Activated naive CD4-positive, alpha-beta T cell treated with anti-CD3 and anti-CD28 coated beads for 36 hours (primary cell): Measurements from ENCODE around the gene ACAD9. TPM values are rescaled to one million over a fixed set of nuclear protein-coding genes. Genes with fewer than 3 reads are reported as not detected.
A peak's percentile ranks its signal among the peaks of the same experiment; 100 is the strongest.
"Not testable (repeated sequence)": the region's sequence is repeated elsewhere in the genome, so short reads cannot be mapped to it uniquely, and the experiment has no call there.

Source experiments
- CTCF ChIA-PET: fragments of 350-600 bp; sonication (Branson Sonifier 250); formaldehyde crosslinking; loops from one replicate; lab custom pipeline; 2021; ENCODE audit warnings: antibody characterized with exemption; lab: Charles Lee
- DNase-seq: peaks from one replicate; pipeline ENCODE4 v3.0.0-alpha.2; 2020
- H3K27ac Mint-ChIP-seq: one replicate; pipeline ENCODE4 v1.8.0; 2021; ENCODE audit warnings: mild to moderate bottlenecking, mixed read lengths
- H3K27me3 Mint-ChIP-seq: one replicate; pipeline ENCODE4 v1.8.0; 2021; ENCODE audit warnings: low read depth, mixed read lengths
- H3K36me3 Mint-ChIP-seq: one replicate; pipeline ENCODE4 v1.8.0; 2021; ENCODE audit warnings: low read depth, mixed read lengths
- H3K4me1 Mint-ChIP-seq: one replicate; pipeline ENCODE4 v1.8.0; 2021; ENCODE audit warnings: low read depth, mixed read lengths
- H3K4me3 Mint-ChIP-seq: one replicate; pipeline ENCODE4 v1.8.0; 2021; ENCODE audit warnings: mild to moderate bottlenecking, moderate library complexity, mixed read lengths
- H3K9me3 Mint-ChIP-seq: one replicate; pipeline ENCODE4 v1.8.0; 2021; ENCODE audit warnings: mixed read lengths
- intact Hi-C: fragments of 100-400 bp; cut with micrococcal nuclease; formaldehyde crosslinking; loops from one replicate; pipeline ENCODE4 v1.15.1; 2023
- total RNA-seq, 2 experiments: library from RNA; stranded (reverse); gene quantifications; one replicate each; pipeline ENCODE4 v1.2.3, GENCODE V29; 2021

The ACAD9 gene
- total RNA-seq = 10 to 100 TPM; 37.0 to 40.6 TPM

GRCh38 chr3:128879125-128879969 lies at the start of gene ACAD9:
Gene ACAD9, plus strand, starts transcription at chr3:128879620. Its CDS starts 72 bp downstream, at chr3:128879692.
- CTCF ChIA-PET = interaction anchor here (0.7 to 4.6 kb wide), 10 partner anchors 12 to 262 kb away, joined by 3 to 25 read pairs (median 4); no protein-coding TSS in a partner anchor
- intact Hi-C loops = loop anchor here (1.0 to 5.0 kb wide), 12 partner anchors 44 to 561 kb away; partner anchors contain the start of genes EFCC1, IFT122, RAB7A and RPN1
- DNase-seq = peak; percentile 96
- no peaks in the 10 kb centered on the region for H3K27me3 Mint-ChIP-seq
- peak within 1 kb of the TSS; percentile 90 for H3K27ac Mint-ChIP-seq
- H3K4me3 Mint-ChIP-seq = peak within 1 kb of the TSS; percentile 84
- H3K36me3 Mint-ChIP-seq = peaks cover 28% of the 10 kb centered on the region
- H3K9me3 Mint-ChIP-seq = no peaks in the 10 kb centered on the region
- peaks cover 67% of the 10 kb centered on the region for H3K4me1 Mint-ChIP-seq

GRCh38 chr3:128829925-128830625 lies 49.3 kb upstream of the ACAD9 start:
- H3K27me3 Mint-ChIP-seq, H3K9me3 Mint-ChIP-seq: not testable (repeated sequence)

GRCh38 chr3:128830762-128831161 lies 48.7 kb upstream of the ACAD9 start:
- H3K4me1 Mint-ChIP-seq, H3K9me3 Mint-ChIP-seq, H3K36me3 Mint-ChIP-seq, H3K27ac Mint-ChIP-seq, H3K4me3 Mint-ChIP-seq, intact Hi-C loops, DNase-seq, CTCF ChIA-PET, H3K27me3 Mint-ChIP-seq: not testable (repeated sequence)

More at GRCh38 chr3:128829925-128830625, 49.3 kb upstream of the ACAD9 start:
- DNase-seq, H3K36me3 Mint-ChIP-seq, intact Hi-C loops, CTCF ChIA-PET, H3K27ac Mint-ChIP-seq, H3K4me3 Mint-ChIP-seq, H3K4me1 Mint-ChIP-seq: not testable (repeated sequence)

GRCh38 chr3:128832979-128833378 lies 46.4 kb upstream of the ACAD9 start:
- intact Hi-C loops, H3K27me3 Mint-ChIP-seq, H3K4me1 Mint-ChIP-seq, H3K4me3 Mint-ChIP-seq, H3K36me3 Mint-ChIP-seq, H3K27ac Mint-ChIP-seq, H3K9me3 Mint-ChIP-seq, DNase-seq, CTCF ChIA-PET: not testable (repeated sequence)

GRCh38 chr3:128835096-128835495 lies 44.3 kb upstream of the ACAD9 start:
- Mint-ChIP-seq H3K4me1 (no peaks in the 10 kb centered on the region), H3K27me3 (no peaks in the 10 kb centered on the region)
- no peak for DNase-seq

GRCh38 chr3:128841926-128842920 lies 37.2 kb upstream of the ACAD9 start:
- H3K36me3 Mint-ChIP-seq = no peaks in the 10 kb centered on the region
- H3K27me3 Mint-ChIP-seq = no peaks in the 10 kb centered on the region
- H3K9me3 Mint-ChIP-seq = no peaks in the 10 kb centered on the region
- no peak for DNase-seq
- no peak overlapping the region for H3K27ac Mint-ChIP-seq
- no peak overlapping the region for H3K4me3 Mint-ChIP-seq
- intact Hi-C loops = no loop called here
- CTCF ChIA-PET = interaction anchor here (1.5 kb wide), 1 partner anchor 161 kb away, joined by 4 read pairs; no protein-coding TSS in a partner anchor
- peaks cover 17% of the 10 kb centered on the region for H3K4me1 Mint-ChIP-seq

More at GRCh38 chr3:128835096-128835495, 44.3 kb upstream of the ACAD9 start:
- no peak overlapping the region for H3K4me3 Mint-ChIP-seq
- H3K9me3 Mint-ChIP-seq = no peaks in the 10 kb centered on the region
- no peak overlapping the region for H3K27ac Mint-ChIP-seq
- H3K36me3 Mint-ChIP-seq = no peaks in the 10 kb centered on the region
- CTCF ChIA-PET = interaction anchor here (0.6 kb wide), 1 partner anchor 155 kb away, joined by 3 read pairs; no protein-coding TSS in a partner anchor
- intact Hi-C loops = no loop called here

GRCh38 chr3:128844502-128844901 lies 34.9 kb upstream of the ACAD9 start:
- Mint-ChIP-seq H3K36me3 (no peaks in the 10 kb centered on the region), H3K27ac (no peak overlapping the region), H3K4me1 (peaks cover 17% of the 10 kb centered on the region), H3K27me3 (no peaks in the 10 kb centered on the region), H3K4me3 (no peak overlapping the region), H3K9me3 (no peaks in the 10 kb centered on the region)
- no peak for DNase-seq
- intact Hi-C loops = no loop called here
- CTCF ChIA-PET = interaction anchor here (4.6 kb wide), 1 partner anchor 163 kb away, joined by 47 read pairs; no protein-coding TSS in a partner anchor

GRCh38 chr3:128845119-128845777 lies 34.2 kb upstream of the ACAD9 start:
- Mint-ChIP-seq H3K4me1 (peaks cover 17% of the 10 kb centered on the region), H3K9me3 (no peaks in the 10 kb centered on the region), H3K36me3 (no peaks in the 10 kb centered on the region), H3K27ac (peak overlapping the region; percentile 1), H3K4me3 (peak overlapping the region; percentile 69), H3K27me3 (no peaks in the 10 kb centered on the region)
- intact Hi-C loops = no loop called here
- CTCF ChIA-PET = interaction anchor here (0.9 to 4.6 kb wide), 16 partner anchors 8 to 228 kb away, joined by 3 to 47 read pairs (median 4); no protein-coding TSS in a partner anchor
- DNase-seq = no peak

GRCh38 chr3:128845778-128846485 lies 33.5 kb upstream of the ACAD9 start:
- H3K27me3 Mint-ChIP-seq = no peaks in the 10 kb centered on the region
- peak overlapping the region; percentile 79 for H3K27ac Mint-ChIP-seq
- no peaks in the 10 kb centered on the region for H3K36me3 Mint-ChIP-seq
- intact Hi-C loops = loop anchor here (1.0 kb wide), 5 partner anchors 42 to 229 kb away; no protein-coding TSS in a partner anchor
- CTCF ChIA-PET = interaction anchor here (0.9 to 4.6 kb wide), 18 partner anchors 9 to 228 kb away, joined by 3 to 47 read pairs (median 4); no protein-coding TSS in a partner anchor
- peak overlapping the region; percentile 69 for H3K4me3 Mint-ChIP-seq
- peaks cover 17% of the 10 kb centered on the region for H3K4me1 Mint-ChIP-seq
- no peaks in the 10 kb centered on the region for H3K9me3 Mint-ChIP-seq
- DNase-seq = peak; percentile 89

- Mint-ChIP-seq H3K36me3 (no peaks in the 10 kb centered on the region), H3K4me1 (peaks cover 17% of the 10 kb centered on the region), H3K27me3 (no peaks in the 10 kb centered on the region), H3K27ac (peak overlapping the region; percentile 79), H3K9me3 (no peaks in the 10 kb centered on the region), H3K4me3 (peak overlapping the region; percentile 69)
- DNase-seq = no peak
- CTCF ChIA-PET = interaction anchor here (0.7 to 4.6 kb wide), 14 partner anchors 9 to 229 kb away, joined by 3 to 47 read pairs (median 6); no protein-coding TSS in a partner anchor
- intact Hi-C loops = loop anchor here (1.0 kb wide), 5 partner anchors 42 to 229 kb away; no protein-coding TSS in a partner anchor
These were observed 32.9 kb upstream of the ACAD9 start for GRCh38 chr3:128846486-128846891.
